ENCODE results near the gene PPFIBP1.
"Not testable (repeated sequence)": the region's sequence is repeated elsewhere in the genome, so short reads cannot be mapped to it uniquely, and the experiment has no call there.

Gene PPFIBP1

GRCh38 chr12:27592548-27592947 lies 68.5 kb downstream of the PPFIBP1 start:
- no peak for DNase-seq (ENCODE audit: low read depth)

GRCh38 chr12:27593266-27593665 lies 69.3 kb downstream of the PPFIBP1 start:
- no peak for DNase-seq (ENCODE audit: low read depth)

GRCh38 chr12:27595231-27595642 lies 71.2 kb downstream of the PPFIBP1 start:
- DNase-seq (ENCODE audit: low read depth) = no peak

GRCh38 chr12:27598866-27599265 lies 74.9 kb downstream of the PPFIBP1 start:
- DNase-seq (ENCODE audit: low read depth) = not testable (repeated sequence)

- DNase-seq (ENCODE audit: low read depth) = not testable (repeated sequence)
Measured at GRCh38 chr12:27601056-27601828, 77.2 kb downstream of the PPFIBP1 start.

- no peak for DNase-seq (ENCODE audit: low read depth)
Measured at GRCh38 chr12:27602516-27602915, 78.5 kb downstream of the PPFIBP1 start.

- no peak for DNase-seq (ENCODE audit: low read depth)
Measured at GRCh38 chr12:27604431-27604830, 80.4 kb downstream of the PPFIBP1 start.

- no peak for DNase-seq (ENCODE audit: low read depth)
Measured at GRCh38 chr12:27606986-27607385, 83.0 kb downstream of the PPFIBP1 start.

GRCh38 chr12:27607591-27607990 lies 83.6 kb downstream of the PPFIBP1 start:
- DNase-seq (ENCODE audit: low read depth) = no peak

- no peak for DNase-seq (ENCODE audit: low read depth)
Measured at GRCh38 chr12:27608890-27609289, 84.9 kb downstream of the PPFIBP1 start.

- DNase-seq (ENCODE audit: low read depth) = no peak
Measured at GRCh38 chr12:27610374-27610773, 86.4 kb downstream of the PPFIBP1 start.

- DNase-seq (ENCODE audit: low read depth) = no peak
Measured at GRCh38 chr12:27614386-27614785, 90.4 kb downstream of the PPFIBP1 start.

- no peak for DNase-seq (ENCODE audit: low read depth)
Measured at GRCh38 chr12:27614866-27615265, 90.9 kb downstream of the PPFIBP1 start.

- DNase-seq (ENCODE audit: low read depth) = no peak
Measured at GRCh38 chr12:27615331-27615891, 91.4 kb downstream of the PPFIBP1 start.

- DNase-seq (ENCODE audit: low read depth) = no peak
Measured at GRCh38 chr12:27616356-27617142, 92.5 kb downstream of the PPFIBP1 start.

GRCh38 chr12:27618836-27619235 lies 94.8 kb downstream of the PPFIBP1 start:
- no peak for DNase-seq (ENCODE audit: low read depth)

GRCh38 chr12:27619308-27619707 lies 95.3 kb downstream of the PPFIBP1 start:
- DNase-seq (ENCODE audit: low read depth) = no peak

- DNase-seq (ENCODE audit: low read depth) = no peak
Measured at GRCh38 chr12:27620121-27620520, 96.1 kb downstream of the PPFIBP1 start.

GRCh38 chr12:27622436-27623195 lies 98.6 kb downstream of the PPFIBP1 start:
- DNase-seq (ENCODE audit: low read depth) = no peak

GRCh38 chr12:27623645-27624044 lies 99.6 kb downstream of the PPFIBP1 start:
- DNase-seq (ENCODE audit: low read depth) = no peak

GRCh38 chr12:27624586-27624985 lies 100.6 kb downstream of the PPFIBP1 start:
- no peak for DNase-seq (ENCODE audit: low read depth)

Measured in T-helper 22 cell (primary cell).